ENCODE results near the gene DCBLD2. TPM values are rescaled to one million over a fixed set of nuclear protein-coding genes. Genes with fewer than 3 reads are reported as not detected.

DCBLD2 gene
- total RNA-seq, 2 donors from 2014 or later = 26.4 to 151 TPM

GRCh38 chr3:98765721-98766120 lies 135.8 kb downstream of the DCBLD2 start:
- H3K4me1 ChIP-seq (replicated peaks) = no peaks in the 10 kb centered on the region

GRCh38 chr3:98764472-98764884 lies 137.0 kb downstream of the DCBLD2 start:
- intact Hi-C loops (cut with DNase I) = no loop called here
- Histone ChIP-seq H3K9me3 (no peaks in the 10 kb centered on the region), H3K36me3 (no peaks in the 10 kb centered on the region), H3K27me3 (replicated peaks; ENCODE audit: insufficient read depth) (no peaks in the 10 kb centered on the region), H3K27ac (no peak overlapping the region), H3K4me3 (no peak overlapping the region), H3K4me1 (replicated peaks) (no peaks in the 10 kb centered on the region)
- no peak for DNase-seq (ENCODE audit: low spot score)
- TF ChIP-seq POLR2A (IDR thresholded peaks at IDR 0.05) = no peak
- TF ChIP-seq CTCF (IDR thresholded peaks at IDR 0.05) = no peak
- TF ChIP-seq POLR2AphosphoS5 (IDR thresholded peaks at IDR 0.05) = no peak
- 72% methylated on average over 4 of the region's 4 CpGs for WGBS

More at GRCh38 chr3:98765721-98766120, 135.8 kb downstream of the DCBLD2 start:
- H3K9me3 ChIP-seq = no peaks in the 10 kb centered on the region
- no peak for TF ChIP-seq POLR2A (IDR thresholded peaks at IDR 0.05)
- no peak for TF ChIP-seq POLR2AphosphoS5 (IDR thresholded peaks at IDR 0.05)
- TF ChIP-seq CTCF (IDR thresholded peaks at IDR 0.05) = no peak
- intact Hi-C loops (cut with DNase I) = no loop called here
- no peaks in the 10 kb centered on the region for H3K27me3 ChIP-seq (replicated peaks; ENCODE audit: insufficient read depth)
- WGBS = 78% methylated on average over 4 of the region's 4 CpGs
- DNase-seq (ENCODE audit: low spot score) = no peak
- H3K27ac ChIP-seq = no peak overlapping the region
- no peak overlapping the region for H3K4me3 ChIP-seq
- H3K36me3 ChIP-seq = no peaks in the 10 kb centered on the region

- Histone ChIP-seq H3K9me3 (no peaks in the 10 kb centered on the region), H3K36me3 (no peaks in the 10 kb centered on the region), H3K27me3 (replicated peaks; ENCODE audit: insufficient read depth) (no peaks in the 10 kb centered on the region), H3K4me1 (replicated peaks) (no peaks in the 10 kb centered on the region), H3K27ac (no peak overlapping the region), H3K4me3 (no peak overlapping the region)
- intact Hi-C loops (cut with DNase I) = no loop called here
- TF ChIP-seq POLR2AphosphoS5 (IDR thresholded peaks at IDR 0.05) (no peak), CTCF (IDR thresholded peaks at IDR 0.05) (no peak), POLR2A (IDR thresholded peaks at IDR 0.05) (no peak)
- 76% methylated on average over 5 of the region's 5 CpGs for WGBS
- no peak for DNase-seq (ENCODE audit: low spot score)
These were observed 137.6 kb downstream of the DCBLD2 start for GRCh38 chr3:98763819-98764418.

- no peak within 1 kb of the TSS for H3K27ac ChIP-seq
These were observed 138.4 kb downstream of the DCBLD2 start, which contains the start of gene ST3GAL6 for GRCh38 chr3:98763076-98763475. TSS of gene ST3GAL6 (plus strand) at chr3:98763340. CDS start at chr3:98768441, 5,101 bp downstream.

More at GRCh38 chr3:98763076-98763475, 138.4 kb downstream of the DCBLD2 start, which contains the start of gene ST3GAL6:
- DNase-seq (ENCODE audit: low spot score) = no peak
- no peak within 1 kb of the TSS for H3K4me3 ChIP-seq
- H3K27me3 ChIP-seq (replicated peaks; ENCODE audit: insufficient read depth) = no peaks in the 10 kb centered on the region
- TF ChIP-seq POLR2AphosphoS5 (IDR thresholded peaks at IDR 0.05) (no peak), POLR2A (IDR thresholded peaks at IDR 0.05) (no peak), CTCF (IDR thresholded peaks at IDR 0.05) (no peak)
- H3K36me3 ChIP-seq = no peaks in the 10 kb centered on the region
- intact Hi-C loops (cut with DNase I) = no loop called here
- H3K9me3 ChIP-seq = no peaks in the 10 kb centered on the region
- WGBS = 71% methylated on average over 1 of the region's 1 CpG
- no peaks in the 10 kb centered on the region for H3K4me1 ChIP-seq (replicated peaks)

All from prostate gland (tissue), 2 donors.